Left kidney (tissue), 2 donors: ENCODE measurements around the gene MAP3K12. TPM values are rescaled to one million over a fixed set of nuclear protein-coding genes. Genes with fewer than 3 reads are reported as not detected.

Source experiments
- DNase-seq: peaks from one replicate; pipeline ENCODE4 v3.0.0-alpha.2; 2013
- polyA plus RNA-seq: library from polyadenylated mRNA; unstranded; fragments of 120-200 nt; gene quantifications from one replicate; pipeline ENCODE4 v1.2.1, GENCODE V29; 2013; ENCODE audit not compliant: insufficient read length

MAP3K12 gene
- polyA plus RNA-seq, 1 donor: 38.5 TPM

- DNase-seq: peak; percentile 87
Measured at GRCh38 chr12:53508534-53509170, 9.4 kb upstream of the MAP3K12 start.

- no peak for DNase-seq
Measured at GRCh38 chr12:53507603-53507885, 8.3 kb upstream of the MAP3K12 start.

- DNase-seq: no peak
Measured at GRCh38 chr12:53506881-53507602, 7.8 kb upstream of the MAP3K12 start, which contains the start of gene NPFF. Gene NPFF (minus strand): TSS chr12:53507484. CDS start chr12:53507474, 10 bp downstream.

- no peak for DNase-seq
Measured at GRCh38 chr12:53506450-53506785, 7.2 kb upstream of the MAP3K12 start.

GRCh38 chr12:53505555-53506449, 6.5 kb upstream of the MAP3K12 start:
- DNase-seq: no peak

- no peak for DNase-seq
Measured at GRCh38 chr12:53505086-53505485, 5.8 kb upstream of the MAP3K12 start.

- no peak for DNase-seq
Measured at GRCh38 chr12:53504004-53504920, 5.0 kb upstream of the MAP3K12 start.

- no peak for DNase-seq
Measured at GRCh38 chr12:53502983-53503728, 3.9 kb upstream of the MAP3K12 start.

GRCh38 chr12:53502331-53502730, 3.1 kb upstream of the MAP3K12 start:
- no peak for DNase-seq

- no peak for DNase-seq
Measured at GRCh38 chr12:53501615-53502181, 2.4 kb upstream of the MAP3K12 start.

- peak; percentile 99 for DNase-seq
Measured at GRCh38 chr12:53500776-53501614, 1.7 kb upstream of the MAP3K12 start, which contains the start of gene TARBP2. Gene TARBP2 (plus strand): TSS chr12:53501283. CDS start chr12:53501409, 126 bp downstream.

- no peak for DNase-seq
Measured at GRCh38 chr12:53500142-53500775, 1.0 kb upstream of the MAP3K12 start.

GRCh38 chr12:53498235-53498630, 1.0 kb downstream of the MAP3K12 start:
- DNase-seq: no peak

- DNase-seq: no peak
Measured at GRCh38 chr12:53497461-53497860, 1.8 kb downstream of the MAP3K12 start.

- no peak for DNase-seq
Measured at GRCh38 chr12:53496752-53497032, 2.6 kb downstream of the MAP3K12 start.

- peak; percentile 70 for DNase-seq
Measured at GRCh38 chr12:53495903-53496751, 3.1 kb downstream of the MAP3K12 start.

GRCh38 chr12:53493610-53494391, 5.5 kb downstream of the MAP3K12 start:
- no peak for DNase-seq
